PFSK-1 (cell line): ENCODE results near the gene TRIM29.

Experiments
- FOXP2 ChIP-seq: optimal IDR thresholded peaks from 2 replicates; pipeline ENCODE3; 2011; ENCODE audit warnings: borderline replicate concordance, control low read depth, inconsistent platforms; ENCODE audit not compliant: insufficient read depth; ENCODE audit errors: extremely low read length, extremely low read depth
- POLR2AphosphoS5 ChIP-seq: IDR thresholded peaks from 2 replicates; pipeline ENCODE4 v1.6.1; 2012; ENCODE audit warnings: low read depth, mild to moderate bottlenecking, control low read depth, low read length, moderate library complexity
- REST ChIP-seq, 2 experiments: IDR thresholded peaks; 2 replicates each; pipeline versions ENCODE4 v1.6.1 to v1.8.0; 2011 to 2012; ENCODE audit warnings: low read depth in 2 of 2, low read length in 2 of 2, control low read depth in 1 of 2, inconsistent platforms in 1 of 2, mild to moderate bottlenecking in 1 of 2, moderate library complexity in 1 of 2; ENCODE audit not compliant: insufficient read depth in 1 of 2
- SIN3A ChIP-seq: IDR thresholded peaks from 2 replicates; pipeline ENCODE4 v1.6.1; 2012; ENCODE audit warnings: mild to moderate bottlenecking, low read length, moderate library complexity, borderline replicate concordance; ENCODE audit not compliant: insufficient read depth
- TAF1 ChIP-seq: IDR thresholded peaks from 2 replicates; pipeline ENCODE4 v1.6.1; 2012; ENCODE audit warnings: low read length, control low read depth, borderline replicate concordance; ENCODE audit not compliant: insufficient read depth

TRIM29 gene

GRCh38 chr11:120088056-120088455 is 49.9 kb downstream of the TRIM29 start:
- TF ChIP-seq REST (IDR thresholded peaks at IDR 0.05; ENCODE audit: insufficient read depth in 1 of 2, low read depth in 2 of 2, low read length in 2 of 2) = no peak
- no peak for TF ChIP-seq POLR2AphosphoS5
- TF ChIP-seq SIN3A = no peak
- no peak for TF ChIP-seq TAF1
- TF ChIP-seq FOXP2 = no peak

- TF ChIP-seq REST (IDR thresholded peaks at IDR 0.05; ENCODE audit: insufficient read depth in 1 of 2, low read depth in 2 of 2, low read length in 2 of 2) (no peak), POLR2AphosphoS5 (no peak)
These were observed 51.3 kb downstream of the TRIM29 start for GRCh38 chr11:120086651-120087050.

GRCh38 chr11:120079750-120080610 is 57.9 kb downstream of the TRIM29 start:
- TF ChIP-seq SIN3A (no peak), FOXP2 (no peak), REST (IDR thresholded peaks at IDR 0.05; ENCODE audit: insufficient read depth in 1 of 2, low read depth in 2 of 2, low read length in 2 of 2) (no peak), TAF1 (no peak), POLR2AphosphoS5 (no peak)

- TF ChIP-seq SIN3A (no peak), FOXP2 (no peak), TAF1 (no peak), POLR2AphosphoS5 (no peak), REST (IDR thresholded peaks at IDR 0.05; ENCODE audit: insufficient read depth in 1 of 2, low read depth in 2 of 2, low read length in 2 of 2) (no peak)
These were observed 59.5 kb downstream of the TRIM29 start for GRCh38 chr11:120078397-120078796.

- TF ChIP-seq POLR2AphosphoS5 (no peak), REST (IDR thresholded peaks at IDR 0.05; ENCODE audit: insufficient read depth in 1 of 2, low read depth in 2 of 2, low read length in 2 of 2) (no peak), SIN3A (no peak), FOXP2 (no peak), TAF1 (no peak)
These were observed 63.8 kb downstream of the TRIM29 start for GRCh38 chr11:120074076-120074475.
